NCI-H2196 (cell line): ENCODE data around the gene FBXW7.
A peak's percentile ranks its signal among the peaks of the same experiment; 100 is the strongest.
"Not testable (repeated sequence)": the region's sequence is repeated elsewhere in the genome, so short reads cannot be mapped to it uniquely, and the experiment has no call there.

ENCODE experiments used
- DNase-seq: peaks from one replicate; lab custom pipeline; 2025; ENCODE audit not compliant: unreplicated experiment; lab: John Stamatoyannopoulos, UW

The FBXW7 gene

DNA sequence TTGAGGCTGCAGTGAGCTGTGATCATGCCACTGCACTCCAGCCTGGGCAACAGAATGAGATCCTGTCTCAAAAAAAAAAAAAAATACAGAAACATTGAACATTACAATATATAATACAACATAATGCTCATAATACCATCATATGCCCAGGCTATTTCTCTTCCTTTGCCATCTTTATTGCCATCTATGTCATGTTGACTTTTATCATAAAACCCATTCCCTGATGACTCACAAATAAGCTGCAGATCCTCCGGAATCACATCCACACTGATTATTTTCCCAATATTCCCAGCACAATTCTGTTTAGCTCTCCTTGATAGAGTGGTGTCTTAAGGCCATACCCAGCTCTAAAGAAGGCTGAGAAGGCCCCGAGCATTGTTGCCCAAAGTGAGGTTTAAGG is 9.2 kb upstream of the FBXW7 start:
- DNase-seq, result no peak

DNA sequence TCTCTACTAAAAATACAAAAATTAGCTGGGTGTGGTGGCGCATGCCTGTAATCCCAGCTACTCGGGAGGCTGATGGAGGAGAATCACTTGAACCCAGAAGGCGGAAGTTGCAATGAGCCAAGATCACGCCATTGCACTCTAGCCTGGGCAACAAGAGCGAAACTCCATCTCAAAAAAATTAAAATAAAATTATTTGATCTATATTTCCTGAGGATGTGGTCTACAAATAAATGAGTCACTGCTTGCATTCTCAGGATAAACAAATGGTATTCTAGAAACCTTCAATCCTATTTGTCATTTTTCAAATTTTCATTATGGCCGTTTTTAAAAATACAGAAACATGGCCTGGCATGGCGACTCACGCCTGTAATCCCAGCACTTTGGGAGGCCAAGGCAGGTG is 8.6 kb upstream of the FBXW7 start:
- not testable (repeated sequence) for DNase-seq

DNA sequence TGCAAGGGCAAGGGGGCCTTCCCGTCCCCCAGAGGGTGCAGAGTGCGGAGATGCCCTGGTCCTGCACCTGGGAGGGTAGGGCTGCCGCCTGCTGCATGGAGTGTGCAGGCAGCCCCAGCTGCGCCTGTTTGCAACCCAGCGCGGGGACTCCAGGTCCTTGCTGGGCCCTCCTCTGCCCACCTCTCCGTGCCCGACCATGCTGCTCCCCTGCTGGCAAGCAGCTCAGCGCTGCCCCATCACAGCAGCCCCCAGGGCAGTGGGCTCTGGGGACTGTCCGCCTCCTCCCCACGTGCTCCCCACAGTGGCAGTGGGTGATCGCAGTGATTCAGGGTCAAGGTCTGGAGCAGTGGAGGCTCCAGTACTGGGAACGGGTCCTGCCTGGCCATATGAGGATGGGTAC is 5.0 kb upstream of the FBXW7 start:
- no peak for DNase-seq

DNA sequence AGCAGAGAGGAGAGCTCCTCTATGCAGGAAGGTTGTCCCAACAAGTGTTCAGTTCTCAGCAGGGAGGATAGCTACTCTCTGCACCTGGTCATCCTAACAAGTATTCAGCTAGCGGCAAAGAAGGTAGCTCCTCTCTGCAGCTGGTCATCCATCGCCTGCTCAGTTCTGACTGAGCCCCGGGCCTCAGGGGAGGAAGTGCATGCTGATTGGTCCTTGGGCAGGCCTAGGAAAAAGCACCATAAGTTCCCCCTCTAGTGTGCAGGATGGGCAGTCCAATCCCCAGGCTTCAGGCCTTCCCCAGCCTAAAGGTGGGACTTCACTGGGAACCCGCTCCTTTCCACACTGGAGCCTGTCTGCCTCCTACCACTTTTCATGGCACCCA is 4.4 kb upstream of the FBXW7 start:
- DNase-seq, result no peak

DNA sequence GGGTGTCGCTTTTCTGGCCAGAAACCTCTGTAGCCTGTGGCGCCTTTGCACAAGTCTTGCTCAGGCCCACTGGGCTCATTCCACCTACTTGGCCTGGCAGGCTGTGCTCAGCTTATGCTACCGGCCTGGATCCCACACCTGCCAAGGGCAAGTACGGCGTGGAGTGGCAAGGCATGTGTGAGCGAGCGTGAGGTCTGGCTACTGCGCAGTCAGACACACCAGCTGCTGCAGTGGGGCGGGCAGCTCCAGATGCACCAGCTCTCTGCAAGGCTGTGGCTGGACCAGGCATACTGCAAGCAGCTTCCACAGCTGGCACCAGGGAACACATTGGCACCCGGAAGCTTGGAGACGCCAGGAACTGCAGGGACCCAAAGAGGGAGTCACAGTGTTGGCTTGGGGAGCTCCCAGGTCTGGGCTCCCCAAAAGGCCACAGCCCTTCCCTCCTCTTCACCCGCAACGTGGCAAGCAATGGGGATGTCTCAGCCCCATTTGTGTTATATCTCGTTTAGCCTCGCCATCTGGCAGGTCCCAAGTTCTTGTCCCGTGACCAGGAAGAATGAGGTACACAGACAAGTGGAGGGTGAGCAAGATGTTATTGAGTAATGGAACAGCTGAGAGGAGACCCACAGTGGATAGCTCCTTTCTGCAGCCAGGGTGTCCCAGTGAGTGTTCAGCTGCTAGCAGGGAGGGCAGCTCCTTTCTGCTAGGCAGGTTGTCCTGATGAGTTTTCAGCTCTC is 3.8 kb upstream of the FBXW7 start:
- no peak for DNase-seq

DNA sequence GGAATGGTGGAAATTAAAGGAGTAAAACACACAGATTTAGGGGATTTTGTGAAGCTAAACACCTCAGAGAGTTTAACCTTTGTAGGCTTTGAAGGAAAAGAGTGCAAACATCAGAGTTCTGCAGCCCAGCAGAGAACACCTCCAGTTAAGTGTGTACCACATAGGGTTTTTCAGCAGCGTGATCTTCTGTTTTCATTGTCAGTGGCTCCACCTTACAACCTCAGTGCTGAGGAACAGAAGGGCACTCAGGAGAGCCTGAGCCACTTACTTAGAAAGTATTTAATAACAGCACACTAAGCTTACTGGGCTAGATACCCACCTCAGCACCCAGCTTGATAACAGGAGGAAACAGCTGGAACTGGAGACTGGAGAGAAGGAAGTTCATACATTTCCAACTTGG is 2.0 kb upstream of the FBXW7 start:
- DNase-seq, result no peak

DNA sequence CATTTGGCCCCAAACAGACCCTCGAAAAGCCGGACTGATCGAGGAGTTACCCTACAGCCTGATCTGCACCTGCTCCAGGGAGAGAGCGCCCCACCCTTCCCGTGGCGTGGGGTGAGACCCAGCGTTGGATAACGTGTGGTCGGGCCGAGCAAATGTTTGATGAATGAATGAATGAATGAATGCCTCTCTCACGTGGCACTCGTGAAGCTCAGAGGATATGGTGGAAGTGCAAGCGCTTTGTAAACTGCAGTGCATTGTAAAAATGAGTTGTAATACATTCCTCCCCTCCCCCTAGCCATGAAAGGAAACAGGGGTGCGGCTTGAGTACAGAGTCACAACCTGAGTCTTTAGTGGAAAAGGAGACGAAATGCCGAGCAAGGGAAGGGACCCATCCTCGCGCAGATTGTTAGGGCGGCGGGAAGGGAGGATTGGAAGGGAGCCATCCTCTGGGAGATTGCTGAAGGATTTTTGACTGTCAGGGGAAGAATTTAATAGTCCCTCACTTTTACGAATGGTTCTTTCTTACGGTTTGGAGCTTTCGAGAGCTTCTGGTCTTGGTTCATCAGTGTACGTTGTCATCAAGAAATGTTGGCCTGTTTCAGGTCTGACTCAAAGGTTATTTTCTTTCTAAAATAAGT is 772 bp upstream of the FBXW7 start:
- peak; percentile 1 for DNase-seq

DNA sequence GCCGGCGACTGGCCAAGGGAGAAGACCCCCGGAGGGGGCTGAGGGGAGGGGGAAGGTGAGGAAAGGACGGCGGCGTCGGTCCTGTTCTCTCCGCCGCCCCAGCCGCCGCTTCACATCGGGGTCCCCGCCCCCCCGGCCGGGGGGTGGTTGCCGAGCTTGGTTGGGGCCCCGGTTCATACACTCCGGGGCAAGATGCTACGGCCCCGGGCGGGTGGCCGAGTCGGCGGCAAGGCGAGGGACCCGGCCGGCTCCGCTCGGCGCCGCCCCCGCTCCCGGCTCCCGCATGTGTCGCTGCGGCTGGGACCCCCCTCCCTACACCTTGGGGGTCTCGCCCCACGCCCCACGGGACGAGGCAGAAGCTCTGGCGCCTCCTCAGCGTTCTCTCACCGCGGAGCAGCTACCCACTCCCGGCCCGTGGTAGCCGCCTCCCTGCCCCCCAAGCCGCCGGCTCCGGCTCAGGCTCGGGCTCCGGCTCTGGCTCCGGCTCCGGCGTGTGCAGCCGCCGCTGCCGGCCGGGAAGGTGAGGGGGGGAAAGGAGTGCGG is 461 bp downstream of the FBXW7 start:
- no peak for DNase-seq

DNA sequence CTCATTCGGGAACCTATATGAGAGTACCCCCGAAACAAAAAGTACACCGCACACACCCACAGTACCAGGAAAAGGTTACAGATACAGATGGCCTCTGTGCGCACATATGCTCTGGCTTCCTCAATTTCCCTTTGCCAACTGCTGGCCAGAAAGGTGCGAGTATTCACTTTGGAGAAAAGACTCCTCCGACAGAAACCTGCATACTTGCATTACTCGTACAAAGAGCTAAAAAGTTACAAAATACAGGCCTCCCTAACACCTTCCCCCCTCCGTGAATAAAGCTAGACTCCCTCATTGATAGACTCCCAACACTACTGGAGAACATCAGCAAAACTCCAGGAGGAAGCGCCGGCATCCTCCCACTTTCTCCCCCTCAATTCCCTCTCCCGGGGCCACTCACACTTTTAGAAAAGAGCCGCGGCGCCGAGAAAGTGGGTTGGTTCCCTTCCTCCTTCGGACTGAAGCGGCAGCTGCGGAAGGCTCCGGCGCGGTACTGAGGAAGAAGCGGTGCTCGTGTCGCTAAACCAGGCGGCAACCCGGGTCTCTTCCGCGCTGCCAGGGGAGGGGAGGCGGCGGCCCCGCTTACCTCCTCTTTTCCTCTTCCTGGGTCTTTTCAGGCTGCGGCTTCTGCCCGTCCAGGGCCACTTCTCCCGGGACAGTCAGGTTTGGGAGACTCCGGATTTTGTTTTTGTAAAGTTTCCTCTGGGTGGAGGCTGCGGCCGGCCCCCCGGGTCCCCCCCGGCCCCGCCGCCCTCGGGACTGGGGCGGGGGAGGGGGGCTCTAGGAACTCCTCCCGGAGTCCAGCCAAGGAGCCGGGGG is 1.1 kb downstream of the FBXW7 start:
- no peak for DNase-seq

DNA sequence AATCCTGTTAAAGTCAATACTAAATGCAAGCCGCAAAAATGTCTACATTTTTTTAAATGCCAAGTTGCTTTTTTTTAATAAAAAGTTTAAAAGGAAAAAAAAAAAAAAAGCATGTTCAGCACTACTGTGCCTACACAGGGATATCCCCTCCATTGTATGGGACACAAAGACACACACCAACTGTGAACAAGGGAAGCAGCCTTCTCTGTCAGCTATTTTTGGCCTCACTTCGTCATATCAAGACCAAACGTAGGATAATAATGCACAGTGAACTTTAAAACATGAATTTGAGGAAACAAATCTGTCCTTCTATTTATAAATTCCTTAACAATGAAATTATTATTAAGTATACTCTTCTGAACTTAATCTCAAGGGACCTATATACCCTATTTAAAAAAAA is 4.4 kb downstream of the FBXW7 start:
- DNase-seq, result no peak

DNA sequence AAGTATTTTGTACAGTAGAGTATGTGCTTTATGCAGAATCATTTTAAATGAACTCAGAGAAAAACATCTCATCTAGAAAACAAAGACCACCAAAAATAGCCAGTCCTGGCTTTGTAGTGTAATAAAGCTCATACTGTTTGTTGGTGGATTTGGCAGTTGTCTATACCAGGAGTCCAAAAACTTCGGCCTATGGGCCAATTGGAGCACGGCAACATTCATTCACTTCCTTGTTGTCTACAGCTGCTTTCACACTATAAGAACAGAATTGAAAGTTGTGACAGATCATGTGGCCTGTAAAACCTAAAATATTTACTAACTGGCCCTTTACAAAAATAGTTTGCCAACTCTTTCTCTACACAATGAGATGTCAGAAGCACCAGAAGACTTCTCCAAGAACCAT is 5.3 kb downstream of the FBXW7 start:
- no peak for DNase-seq

DNA sequence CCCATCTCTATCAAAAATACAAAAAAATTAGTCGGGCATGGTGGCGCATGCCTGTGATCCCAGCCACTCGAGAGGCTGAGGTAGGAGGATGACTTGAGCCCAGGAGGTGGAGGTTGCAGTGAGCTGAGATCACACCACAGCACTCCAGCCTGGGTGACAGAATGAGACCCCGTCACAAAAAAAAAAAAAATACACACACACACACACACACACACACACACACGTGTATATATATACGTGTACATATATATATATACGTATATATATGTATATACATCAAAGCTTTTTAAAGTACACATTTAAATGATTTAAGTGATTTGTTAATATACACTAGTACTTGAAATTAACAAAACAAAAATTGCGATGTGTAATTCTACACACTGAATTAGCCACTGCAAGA is 6.0 kb downstream of the FBXW7 start:
- DNase-seq, result no peak

DNA sequence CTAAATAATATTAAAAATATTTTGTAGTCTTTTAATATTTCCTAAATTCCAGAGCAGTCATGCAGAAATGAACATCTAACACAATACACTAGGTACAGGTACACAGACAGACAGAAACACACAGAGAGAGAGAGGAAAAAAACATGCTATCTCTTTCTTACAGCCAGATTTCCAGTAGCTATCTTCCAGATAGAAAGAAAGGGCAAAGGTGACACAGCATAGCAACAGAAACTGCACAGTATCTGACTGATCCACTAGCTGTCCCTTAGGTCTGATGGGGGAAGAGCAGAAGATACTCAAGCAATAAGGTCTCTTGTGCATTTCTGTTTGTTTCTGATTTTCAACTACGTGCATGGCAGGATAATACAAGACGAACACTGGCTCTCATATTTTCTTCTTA is 7.8 kb downstream of the FBXW7 start:
- no peak for DNase-seq

DNA sequence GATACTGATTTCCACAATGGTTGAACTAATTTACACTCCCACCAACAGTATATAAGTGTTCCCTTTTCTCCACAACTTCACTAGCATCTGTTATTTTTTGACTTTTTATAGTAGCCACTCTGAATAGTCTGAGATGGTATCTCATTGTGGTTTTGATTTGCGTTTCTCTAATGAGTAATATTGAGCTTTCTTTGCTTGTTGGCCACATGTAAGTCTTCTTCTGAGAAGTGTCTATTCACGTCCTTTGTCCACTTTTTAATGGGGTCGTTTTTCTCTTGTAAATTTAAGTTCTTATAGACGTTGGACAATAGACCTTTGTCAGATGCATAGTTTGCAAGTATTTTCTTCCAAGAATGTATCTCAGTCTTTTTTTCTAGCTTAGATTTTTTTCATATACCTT is 10.0 kb downstream of the FBXW7 start:
- no peak for DNase-seq

DNA sequence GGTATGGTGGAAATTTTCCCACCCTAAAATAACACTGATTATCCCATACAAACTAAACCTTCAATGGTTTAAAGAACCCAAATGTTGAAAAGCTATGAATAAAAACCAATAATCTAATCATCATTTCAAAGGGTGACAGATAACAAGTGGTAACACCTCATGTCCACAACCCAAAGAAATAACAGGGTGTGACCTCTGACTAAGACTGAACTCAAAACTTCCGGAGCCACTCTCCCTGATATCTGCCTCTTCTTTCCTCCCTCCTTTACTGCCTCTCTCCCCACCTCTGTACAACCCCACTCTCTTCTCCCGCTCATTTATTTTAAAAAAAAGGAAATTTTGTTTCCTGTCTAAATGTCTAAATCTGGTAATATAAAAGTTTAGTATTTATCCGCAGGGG is 11.5 kb downstream of the FBXW7 start:
- DNase-seq, result no peak

DNA sequence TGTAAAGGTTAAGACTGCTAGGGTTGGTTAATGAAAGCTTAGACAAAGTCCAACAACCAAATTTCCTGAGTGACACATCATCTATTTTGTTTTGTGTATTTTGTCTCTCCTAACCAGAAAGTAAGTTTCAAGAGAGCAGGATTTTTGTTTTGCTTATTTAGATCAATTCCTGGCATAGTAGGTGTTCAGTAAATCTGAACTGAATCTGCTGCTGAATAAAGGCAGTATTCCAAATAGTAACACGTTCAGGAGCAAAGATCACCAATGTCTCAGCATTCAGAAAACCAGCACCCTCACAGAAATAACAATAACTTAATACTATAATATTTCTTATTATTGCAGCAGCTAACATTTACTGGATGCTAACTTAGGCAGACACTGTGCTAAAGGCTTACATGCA is 12.2 kb downstream of the FBXW7 start:
- DNase-seq, result no peak

DNA sequence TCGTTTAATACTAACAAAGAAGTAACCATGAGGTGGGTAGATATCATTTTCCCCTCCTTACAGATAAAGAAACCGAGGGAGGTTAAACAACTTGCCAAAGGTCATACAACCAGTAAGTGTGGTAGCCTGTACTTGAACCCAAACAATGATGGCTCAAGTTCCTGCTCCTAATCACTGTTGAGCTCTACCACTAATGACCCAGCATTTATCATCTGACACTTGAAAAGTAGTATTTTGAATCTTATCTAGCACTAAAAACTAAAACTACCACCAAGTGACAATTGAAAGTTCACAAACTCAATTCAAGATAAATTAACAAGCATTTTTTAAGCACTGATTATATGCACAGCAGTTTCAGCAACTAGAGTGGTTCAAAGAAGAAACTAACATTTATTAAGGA is 13.1 kb downstream of the FBXW7 start:
- no peak for DNase-seq

DNA sequence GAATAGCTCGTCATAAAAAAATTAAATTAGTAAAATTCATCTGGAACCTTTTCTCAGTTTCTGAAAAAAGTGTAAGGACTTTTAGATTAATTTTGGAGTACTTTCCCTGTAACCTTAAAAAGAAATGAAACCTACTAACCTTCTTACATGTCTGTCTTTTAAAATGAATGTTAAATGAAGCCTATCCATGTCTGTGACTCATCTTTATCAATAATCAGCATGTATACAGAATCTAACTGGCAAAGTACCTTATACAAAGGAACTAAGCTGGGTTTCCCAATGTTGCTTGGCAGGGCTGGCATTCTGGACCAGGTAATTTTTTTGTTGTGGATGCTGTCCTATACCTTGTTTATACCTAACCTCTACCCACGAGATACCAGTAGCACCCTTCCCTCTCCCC is 13.6 kb downstream of the FBXW7 start:
- DNase-seq, result no peak

DNA sequence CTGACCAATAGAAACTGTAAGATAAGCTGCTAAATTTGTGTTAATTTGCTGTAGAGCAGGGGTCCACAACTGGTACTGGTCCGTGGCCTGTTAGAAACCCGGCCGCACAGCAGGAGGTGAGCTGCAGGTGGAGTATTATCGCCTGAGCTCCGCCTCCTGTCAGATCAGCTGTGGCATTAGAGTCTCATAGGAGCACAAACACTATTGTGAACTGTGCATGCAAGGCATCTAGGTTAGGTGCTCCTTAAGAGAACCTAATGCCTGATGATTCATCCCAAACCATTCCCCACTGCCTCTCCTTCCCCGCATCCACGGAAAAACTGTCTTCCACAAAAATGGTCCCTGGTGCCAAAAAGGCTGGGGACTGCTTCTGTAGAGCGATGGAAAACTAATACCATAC is 19.7 kb downstream of the FBXW7 start:
- DNase-seq, result no peak

DNA sequence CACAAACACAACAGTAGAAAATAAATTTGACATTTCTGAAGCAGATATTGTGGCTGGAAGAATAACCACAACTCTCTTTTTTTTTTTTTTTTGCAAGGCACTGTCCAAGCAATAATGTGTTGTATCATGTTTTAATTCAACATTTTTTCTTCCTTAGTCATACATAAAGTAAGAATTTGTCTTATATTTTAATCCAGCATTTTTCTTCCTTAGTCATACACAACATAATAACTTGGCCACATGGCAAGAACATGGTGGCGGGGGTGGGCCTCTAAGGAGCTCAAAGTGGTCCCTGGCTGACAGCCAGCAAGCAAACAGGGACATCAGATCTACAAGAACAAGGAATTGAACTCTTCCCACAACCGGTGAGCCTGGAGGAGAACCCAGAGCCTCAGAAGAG is 20.2 kb downstream of the FBXW7 start:
- no peak for DNase-seq

DNA sequence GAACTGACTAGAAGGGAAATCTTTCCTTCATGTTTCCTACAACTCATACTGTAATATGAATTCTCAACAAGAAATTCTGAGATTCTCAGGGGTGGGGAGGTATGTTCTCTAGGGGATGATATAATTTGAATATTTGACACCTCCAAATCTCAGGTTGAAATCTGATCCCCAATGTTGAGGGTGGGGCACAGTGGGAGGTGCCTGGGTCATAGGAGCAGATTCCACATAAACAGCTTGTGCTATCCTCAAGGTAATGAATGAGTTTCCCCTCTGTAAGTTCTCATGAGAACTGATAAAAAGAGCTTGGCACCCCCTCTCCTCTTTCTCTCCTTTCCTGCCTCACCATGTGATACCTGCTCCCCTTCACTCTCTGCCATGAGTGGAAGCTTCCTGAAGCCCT is 21.5 kb downstream of the FBXW7 start:
- DNase-seq, result no peak

DNA sequence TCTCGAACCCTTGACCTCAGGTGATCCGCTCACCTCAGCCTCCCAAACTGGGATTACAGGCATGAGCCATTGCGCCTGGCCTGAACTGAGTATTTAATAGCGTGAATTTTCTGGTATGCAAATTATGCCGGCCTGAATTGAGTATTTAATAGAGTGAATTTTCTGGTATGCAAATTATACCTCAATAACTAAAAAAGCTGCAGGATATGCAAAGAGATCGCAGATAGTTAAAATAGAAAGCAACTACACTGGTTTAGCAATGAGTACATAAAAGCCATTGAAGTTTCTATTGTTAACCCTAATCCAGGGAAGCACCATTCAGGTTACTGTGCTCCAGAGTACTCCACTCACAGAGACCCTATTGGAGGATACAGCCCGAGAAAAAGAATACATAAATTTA is 22.8 kb downstream of the FBXW7 start:
- DNase-seq, result no peak
